HG02938 (cell line): Measurements from ENCODE around the gene ATF1.

ENCODE experiments used
- ATAC-seq: cut with Tn5 transposase; IDR thresholded peaks from one replicate; pipeline ENCODE4 v1.9.1; 2021; ENCODE audit warnings: mild to moderate bottlenecking, moderate library complexity; ENCODE audit not compliant: unreplicated experiment

Gene ATF1

DNA sequence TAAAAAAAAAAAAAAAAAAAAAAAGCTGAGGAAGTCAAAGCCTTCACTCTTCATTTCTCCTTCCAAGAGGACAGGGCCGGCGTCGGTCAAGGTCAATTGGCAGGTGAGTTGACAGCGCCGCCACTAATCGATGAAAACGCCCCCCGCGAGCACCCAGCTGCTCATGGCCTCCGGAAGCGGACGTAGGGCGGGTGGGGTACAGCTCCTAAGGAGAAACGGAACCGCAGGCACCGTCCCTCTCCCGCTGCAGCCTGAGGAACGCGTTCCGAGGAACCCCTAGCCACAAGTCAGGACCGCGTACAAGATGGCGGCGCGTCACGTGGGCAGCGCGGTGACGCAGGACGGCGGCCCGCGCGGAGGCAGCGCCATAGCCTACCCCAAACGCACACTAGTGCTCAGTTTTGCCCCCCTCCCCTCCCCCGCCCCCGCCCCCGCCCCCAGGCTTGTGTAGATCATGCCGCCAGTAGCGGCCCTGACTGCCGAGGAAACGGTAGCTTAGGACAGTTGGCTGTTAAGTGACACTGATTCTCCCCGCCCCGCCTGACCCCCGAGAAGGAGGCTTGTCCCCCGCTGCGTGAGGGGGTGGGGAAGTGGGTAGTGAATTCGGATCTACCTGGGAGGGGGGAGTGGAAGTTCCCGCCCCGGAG is at the start of gene ATF1:
ATF1 (plus strand) TSS at position 463 of the 647 bp plus-strand sequence. CDS start 16,045 bp downstream, outside the sequence.
- peak; percentile 55 for ATAC-seq

DNA sequence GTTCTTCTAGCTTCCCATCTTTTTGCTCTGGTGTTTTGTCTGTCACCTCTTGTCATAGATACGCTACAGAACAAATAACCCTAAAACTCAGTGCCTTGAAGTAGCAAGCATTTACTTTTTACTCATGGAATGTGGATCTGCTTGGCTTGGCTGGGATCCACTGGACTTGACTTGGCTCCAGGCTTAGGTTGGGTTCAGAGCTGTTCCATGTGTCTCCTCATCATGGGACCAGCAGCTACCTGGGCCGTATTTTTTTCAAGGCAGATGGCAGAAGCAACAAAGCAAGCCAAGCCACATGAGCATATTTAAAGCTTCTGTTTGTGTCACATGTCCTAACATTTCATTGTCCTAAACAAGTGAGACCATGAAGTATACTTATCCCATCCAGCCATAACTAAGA is 48.7 kb upstream of the ATF1 start:
- ATAC-seq, result no peak

DNA sequence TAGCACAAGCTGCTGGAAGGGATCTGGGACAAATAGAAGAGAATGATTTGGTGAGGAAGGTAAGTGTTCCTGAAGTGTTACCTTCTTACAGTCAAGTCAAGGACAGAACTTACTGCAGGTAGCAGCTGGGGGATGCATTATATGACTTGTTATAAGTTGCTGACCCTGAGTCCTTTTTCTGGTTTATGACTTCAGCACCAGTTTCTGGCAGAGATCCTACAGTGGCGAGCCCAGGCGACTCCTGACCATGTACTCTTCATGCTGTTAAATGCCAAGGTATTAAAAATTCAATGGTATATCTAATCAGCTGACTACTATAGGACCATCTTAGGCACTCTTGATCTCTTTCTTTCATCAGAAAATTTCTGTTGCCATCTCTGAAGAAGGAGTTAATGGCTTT is 45.1 kb upstream of the ATF1 start:
- ATAC-seq, result no peak

DNA sequence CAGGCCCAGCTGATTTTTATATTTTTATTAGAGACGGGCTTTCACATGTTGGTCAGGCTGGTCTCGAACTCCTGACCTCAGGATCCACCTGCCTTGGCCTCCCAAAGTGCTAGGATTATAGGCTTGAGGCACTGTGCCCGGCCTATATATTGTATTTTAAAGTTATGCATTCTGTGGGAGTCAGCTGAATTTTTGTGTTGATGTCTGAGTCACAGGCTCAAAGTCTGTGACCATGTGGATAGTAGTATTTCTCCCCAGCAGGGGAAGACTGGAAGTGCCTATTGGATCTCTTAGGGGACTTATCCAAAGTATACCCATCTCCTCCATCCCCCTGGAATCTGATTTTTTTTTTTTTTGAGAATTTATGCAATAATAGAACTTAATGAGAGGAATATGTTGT is 43.8 kb upstream of the ATF1 start:
- ATAC-seq, result no peak

DNA sequence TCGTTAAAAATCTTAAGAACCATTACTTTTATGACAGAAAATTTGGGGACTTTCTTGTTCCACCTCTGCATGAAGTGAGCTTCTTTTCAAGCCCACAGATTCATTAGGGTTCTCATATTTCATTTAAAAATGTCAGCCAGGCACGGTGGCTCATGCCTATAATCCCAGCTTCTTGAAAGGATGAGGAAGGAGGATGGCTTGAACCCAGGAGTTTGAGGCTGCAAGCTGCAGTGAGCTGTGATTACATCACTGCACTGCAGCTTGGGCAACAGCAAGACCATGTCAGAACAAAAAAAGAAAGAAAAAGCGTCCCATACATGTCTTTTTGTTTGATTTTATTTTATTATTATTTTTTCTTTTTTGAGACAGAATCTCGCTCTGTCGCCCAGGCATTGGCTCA is 43.4 kb upstream of the ATF1 start:
- ATAC-seq, result no peak

DNA sequence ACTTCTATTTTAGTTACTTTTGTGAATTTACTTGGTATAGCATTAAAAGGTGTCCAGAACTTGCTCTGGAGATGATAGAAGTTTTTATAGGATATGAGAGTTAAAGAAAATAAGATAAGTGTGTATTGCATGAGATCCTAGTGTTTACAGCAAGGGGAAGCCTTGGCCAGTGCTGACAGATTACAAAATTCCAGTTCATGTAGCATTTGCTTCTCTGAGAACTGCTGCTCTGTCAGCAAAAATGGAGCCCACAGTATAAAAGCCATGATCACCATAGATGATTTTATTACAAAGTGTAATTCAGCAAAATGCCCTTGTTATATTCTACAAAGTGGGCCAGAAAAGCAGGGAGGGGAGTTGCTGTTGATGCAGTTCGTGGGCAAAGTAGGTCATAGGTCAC is 40.0 kb upstream of the ATF1 start:
- ATAC-seq, result no peak

DNA sequence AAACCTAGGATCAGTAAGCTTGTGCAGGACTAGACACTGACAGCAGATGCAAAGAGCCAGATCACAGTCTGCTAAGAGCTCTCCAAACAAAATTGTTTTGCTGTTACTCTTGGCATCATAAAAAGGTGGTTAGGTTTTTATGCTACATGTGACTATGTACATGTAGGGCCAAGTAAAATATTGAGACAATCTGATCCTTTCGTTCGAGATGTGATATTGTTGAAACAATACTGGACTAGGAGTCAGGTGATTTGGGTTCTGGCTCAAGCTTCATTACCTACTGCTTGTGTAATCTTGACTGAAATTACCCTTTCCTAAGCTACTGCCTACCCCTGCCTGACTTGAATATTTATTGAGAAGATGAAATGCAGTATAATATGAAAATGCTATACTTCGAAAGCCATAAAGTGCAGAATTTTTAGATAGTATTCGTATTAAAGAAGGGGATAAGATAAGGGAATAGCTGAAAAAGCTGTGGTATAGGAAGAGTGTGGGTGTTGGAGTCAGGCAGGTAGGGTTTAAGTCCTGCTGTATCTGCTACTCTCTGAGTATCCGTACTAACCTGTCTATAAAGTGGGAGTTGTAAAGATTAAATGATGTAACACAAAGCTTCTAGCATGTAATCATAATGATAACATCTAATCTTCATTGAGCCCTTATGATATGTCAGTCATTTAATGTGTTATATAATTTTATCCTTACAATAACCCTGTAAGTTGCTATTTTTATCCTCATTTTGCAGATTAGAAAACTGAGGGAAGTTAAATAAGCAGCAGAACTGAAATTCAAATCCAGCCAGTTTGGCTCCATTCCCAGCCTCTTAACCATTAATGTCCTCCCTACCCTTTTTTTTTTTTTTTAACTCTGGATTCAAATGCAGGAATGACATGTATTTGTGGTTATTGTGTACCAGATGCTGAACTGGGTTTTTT is 38.6 kb upstream of the ATF1 start:
- ATAC-seq, result no peak

DNA sequence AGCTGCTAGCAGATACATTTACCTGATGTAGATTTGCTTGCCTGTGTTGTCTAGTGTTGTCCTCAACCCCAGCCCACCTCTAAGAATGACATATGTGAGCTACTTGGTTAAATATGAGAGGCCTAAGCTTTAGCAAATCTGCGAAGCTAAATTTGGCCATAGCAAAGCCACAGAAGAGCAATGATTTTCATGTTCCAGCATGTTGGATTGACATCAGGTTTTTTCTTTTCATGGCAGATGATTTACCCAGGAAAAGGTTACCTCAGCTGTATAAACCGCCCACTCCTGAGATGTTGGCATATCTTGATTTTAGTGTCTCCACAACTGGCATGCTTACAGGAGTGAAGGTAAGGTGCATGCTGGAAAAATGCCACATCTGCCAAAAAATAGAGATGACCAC is 36.4 kb upstream of the ATF1 start:
- ATAC-seq, result no peak

DNA sequence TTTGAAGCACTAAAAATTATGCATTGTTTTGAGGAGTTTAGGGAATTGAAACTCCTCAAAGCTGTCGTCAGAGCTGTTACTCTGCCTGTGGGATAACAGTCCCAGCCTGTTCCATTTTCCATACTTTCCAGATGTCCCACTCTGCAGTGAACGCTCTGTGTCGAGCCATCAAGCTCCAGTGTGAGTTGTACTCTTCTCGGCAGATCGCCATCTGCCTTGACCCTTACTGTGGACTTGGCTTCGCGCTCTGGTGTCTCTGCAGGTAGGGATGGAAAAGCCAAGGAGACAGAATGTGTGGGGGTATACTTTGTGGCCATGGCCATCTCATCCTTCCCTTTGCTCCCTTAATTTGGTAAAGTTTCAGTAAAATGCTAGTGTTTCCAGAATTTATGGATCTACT is 35.5 kb upstream of the ATF1 start:
- no peak for ATAC-seq

DNA sequence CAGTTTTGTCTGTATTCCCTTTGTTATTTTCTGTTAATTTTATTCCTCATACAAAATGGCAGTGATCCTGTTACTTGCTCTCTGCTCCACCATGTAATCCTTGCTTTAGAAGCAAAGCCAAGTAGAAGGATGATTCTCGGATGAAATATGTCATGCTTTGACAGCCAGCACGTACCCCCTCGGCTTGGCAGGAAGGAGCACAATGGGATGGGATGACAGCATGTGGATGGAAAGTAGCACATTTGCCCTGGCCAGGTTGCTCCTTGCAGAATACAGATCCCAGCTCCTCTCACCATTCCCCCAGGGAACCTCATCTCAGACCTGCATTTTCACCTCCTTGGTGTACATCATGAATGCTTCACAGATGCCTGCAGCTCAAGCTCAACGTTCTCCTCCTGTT is 35.1 kb upstream of the ATF1 start:
- ATAC-seq, result no peak

DNA sequence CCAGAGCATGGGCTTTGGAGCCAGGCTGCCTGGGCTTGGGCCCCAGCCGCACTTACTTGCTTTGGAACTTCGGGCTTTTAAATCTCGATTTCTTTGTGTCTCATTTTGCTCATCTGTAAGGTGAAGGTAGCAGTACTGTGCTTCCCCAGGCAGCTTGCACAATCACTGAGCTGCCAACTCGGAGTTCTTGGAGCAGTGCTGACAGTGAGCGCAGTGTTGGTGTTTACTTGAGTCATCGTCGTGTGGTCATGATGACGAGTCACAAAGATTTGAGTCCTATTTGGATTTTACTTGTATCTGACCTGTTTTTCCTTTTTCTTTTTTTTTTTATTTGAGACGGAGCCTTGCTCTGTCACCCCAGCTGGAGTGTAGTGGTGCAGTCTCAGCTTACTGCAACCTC is 31.3 kb upstream of the ATF1 start:
- ATAC-seq, result no peak

DNA sequence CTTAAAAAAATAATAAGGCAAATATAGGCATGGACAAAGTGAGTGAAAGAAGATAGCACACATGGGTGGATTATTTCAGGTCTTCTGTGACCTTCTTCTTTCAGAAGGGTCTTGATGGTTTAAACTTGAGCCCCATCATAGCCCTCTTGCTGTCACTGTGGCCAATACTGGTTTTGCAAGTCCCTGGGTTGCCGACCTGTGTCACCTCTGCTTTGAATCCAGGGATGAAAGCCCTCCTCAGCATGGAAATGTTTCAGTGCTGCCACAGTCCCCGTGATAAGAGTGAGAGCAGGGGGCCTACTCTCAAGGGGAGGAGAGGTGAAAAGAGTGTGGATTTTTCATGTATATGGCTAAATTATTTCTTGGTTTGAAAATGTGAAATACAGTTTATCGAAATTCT is 30.2 kb upstream of the ATF1 start:
- ATAC-seq, result no peak

DNA sequence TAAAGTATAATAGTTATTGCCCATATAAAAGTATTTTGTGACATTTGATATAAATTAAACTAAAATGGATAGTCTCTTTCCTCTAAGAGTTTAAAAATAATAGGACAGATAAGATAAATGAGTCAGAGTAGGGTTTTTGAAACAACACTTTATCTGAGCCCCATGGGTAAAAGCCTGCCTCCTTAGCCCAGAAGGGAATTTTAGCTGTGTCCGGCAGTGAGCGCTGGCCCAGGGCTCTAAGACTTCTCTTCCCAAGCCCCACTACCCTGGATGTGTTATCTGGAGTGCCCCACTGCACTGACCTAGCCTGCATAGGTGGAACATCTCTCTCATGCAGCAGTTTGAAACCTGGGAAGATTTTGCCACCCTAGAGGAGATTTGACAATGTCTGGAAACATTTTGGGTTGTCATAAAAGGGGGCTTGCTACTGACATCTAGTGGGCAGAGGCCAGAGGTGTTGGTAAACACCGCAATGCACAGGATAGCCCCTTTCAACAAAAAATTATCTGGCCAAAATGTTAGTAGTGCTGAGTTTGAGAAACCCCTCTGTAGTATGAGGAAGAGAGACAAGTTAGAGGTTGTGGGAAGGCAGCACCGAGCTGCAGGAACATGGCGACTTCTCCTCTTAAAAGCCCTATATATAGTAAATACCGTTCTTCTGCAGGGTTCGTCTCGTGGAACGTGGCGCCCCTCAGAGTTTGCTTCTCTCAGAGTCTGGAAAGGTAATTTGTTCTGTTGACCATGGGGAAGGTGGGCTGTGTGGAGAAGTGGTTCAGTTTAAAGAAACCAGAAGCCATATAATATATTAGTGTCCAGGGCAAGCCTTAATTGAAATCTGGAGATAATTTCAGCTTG is 29.3 kb upstream of the ATF1 start:
- no peak for ATAC-seq

DNA sequence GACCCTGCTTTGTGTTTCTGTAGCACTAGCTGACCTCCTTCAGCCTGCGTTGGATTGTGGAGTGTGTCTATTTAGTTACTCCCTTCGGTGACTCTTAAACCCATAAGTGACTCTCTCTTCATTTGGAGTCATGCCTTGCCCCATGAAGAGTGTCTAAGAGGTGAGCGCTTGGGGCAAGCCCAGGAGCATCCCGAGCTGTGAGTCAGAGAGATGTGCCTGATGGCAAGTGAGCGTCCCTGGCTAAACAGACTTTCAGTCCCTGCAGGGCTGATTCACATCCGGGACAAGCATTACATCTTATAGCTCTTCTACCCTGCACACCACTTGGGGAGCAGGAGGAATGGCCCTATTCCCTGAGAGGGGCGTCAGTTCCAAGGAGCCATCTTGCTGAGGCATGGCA is 24.3 kb upstream of the ATF1 start:
- ATAC-seq, result no peak

DNA sequence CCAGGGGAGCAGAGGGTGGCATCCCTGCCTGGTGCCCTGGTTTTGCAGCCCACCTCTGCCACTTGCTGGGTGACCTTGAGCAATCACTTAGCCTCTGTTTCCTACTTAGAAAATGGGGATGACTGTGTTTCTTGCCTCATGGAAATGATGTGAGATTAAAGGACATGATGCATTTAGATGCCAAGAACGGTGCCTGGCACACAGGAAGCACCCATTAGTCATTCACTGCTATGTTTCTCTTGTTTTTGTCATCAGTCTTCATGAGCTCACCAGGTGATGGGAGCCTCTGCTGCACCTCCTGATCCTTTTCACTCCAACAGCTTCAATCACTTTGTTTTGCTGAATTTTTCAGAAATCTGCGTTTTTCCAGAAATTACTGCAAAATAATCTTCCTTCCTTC is 23.6 kb upstream of the ATF1 start:
- no peak for ATAC-seq

DNA sequence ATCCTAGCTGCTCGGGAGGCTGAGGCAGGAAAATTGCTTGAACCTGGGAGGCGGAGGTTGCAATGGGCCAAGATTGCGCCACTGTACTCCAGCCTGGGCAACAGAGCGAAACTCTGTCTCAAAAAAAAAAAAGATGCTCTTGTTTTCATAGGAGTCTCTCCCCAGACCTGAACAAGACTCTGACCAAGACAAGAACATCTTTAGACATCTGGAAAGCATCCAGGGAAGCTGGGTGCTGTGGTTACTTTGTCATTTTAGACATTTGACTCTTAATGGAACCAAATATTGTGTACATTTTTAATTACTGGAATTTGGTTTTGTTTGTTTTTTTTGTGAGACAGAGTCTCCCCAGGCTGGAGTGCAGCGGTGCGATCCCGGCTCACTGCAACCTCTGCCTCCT is 21.1 kb upstream of the ATF1 start:
- ATAC-seq, result no peak

DNA sequence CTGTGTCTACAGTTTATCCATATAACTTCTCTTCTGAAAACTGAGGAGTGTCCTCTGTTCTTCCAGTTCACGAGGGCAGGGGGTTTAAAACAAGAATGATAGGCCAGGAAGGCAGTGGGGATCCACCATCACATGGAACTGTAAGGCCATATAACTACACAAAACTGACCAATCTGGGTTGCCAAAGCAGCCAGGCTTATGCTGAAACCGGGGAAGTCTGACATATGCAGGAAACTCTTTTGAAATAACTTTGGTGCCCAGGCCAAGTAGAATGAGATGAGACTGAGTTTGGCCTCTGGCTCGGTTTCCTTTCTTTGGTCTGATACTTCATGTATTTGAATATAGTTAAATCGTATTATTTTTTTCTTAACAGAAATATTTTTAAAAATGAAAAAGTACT is 18.0 kb upstream of the ATF1 start:
- no peak for ATAC-seq

DNA sequence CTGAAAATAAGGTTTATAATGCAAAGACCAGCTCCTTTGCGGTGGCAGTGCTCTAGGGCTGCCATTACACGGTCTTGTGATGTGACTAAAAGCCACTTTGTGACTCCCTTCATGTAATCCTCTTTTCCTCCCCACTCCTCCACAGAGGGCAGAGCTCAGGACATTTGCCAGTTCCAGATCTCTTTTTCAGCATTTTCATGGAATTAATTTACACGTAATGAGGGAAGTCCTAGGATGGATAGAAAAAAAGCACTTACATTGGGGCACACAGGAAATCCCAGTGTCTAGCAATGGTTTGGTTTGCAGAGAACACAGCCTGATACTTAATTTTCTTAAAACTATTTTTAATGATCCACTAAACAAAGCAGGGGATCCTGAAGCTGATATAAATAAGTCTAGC is 17.5 kb upstream of the ATF1 start:
- no peak for ATAC-seq

DNA sequence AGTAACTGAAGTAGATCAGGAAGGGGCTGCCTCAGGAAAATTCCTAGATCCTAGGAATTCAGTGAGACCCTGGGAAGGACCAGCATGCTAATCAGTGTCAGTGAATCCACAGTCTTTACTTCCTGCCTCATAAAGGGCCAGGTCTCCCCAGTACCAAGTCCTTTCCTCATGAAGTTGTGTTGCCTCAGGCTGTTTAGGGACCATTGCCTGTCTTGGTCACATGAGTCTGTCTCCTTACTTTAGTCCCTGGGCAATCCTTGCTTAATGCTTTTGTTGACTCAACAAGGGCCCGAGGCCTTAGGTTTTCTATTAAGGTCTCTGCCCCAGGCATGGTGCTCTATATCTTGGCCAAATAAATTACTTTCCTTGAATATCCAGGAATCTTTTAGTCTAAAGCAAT is 16.1 kb upstream of the ATF1 start:
- ATAC-seq, result no peak

DNA sequence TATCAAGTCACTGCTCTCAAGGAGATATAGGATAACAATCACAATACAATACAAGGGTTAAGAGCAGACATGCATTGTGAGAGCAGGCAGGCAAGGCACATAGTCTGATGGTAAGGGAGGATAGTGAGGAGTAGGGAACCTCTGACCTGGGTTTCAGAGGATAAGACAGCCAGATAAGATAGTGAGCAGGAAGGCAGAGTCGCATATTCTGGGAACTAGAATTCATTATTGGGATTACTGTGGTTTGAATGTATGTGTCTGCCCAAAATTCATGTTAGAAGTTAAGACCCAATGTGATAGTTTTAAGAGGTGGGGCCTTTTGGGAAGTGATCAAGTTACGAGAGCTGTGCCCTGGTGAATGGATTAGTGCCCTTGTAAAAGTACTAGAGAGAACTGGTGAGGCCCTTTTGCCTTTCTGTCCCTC is 14.4 kb upstream of the ATF1 start:
- no peak for ATAC-seq

DNA sequence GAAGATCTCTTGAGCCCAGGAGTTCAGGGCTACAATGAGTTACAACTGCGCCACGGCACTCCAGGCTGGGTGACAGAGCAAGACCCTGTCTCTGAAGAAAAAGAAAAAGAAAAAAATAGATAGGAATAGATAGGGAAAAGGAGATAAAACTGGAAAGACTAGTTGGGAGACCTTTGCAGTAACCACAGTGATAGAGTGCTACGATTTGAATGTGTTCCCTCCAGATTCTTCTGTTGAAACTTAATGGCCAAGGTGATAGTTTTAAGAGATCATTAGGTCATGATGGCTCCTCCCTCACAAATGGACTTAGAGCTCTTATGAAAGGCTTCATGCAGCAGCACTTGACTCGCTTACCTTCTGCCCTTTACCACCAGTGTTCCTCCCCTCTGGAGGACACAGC is 13.5 kb upstream of the ATF1 start:
- no peak for ATAC-seq
